GM18870 (cell line): Measurements from ENCODE around the gene KIAA0586.
"Not testable (repeated sequence)": the region's sequence is repeated elsewhere in the genome, so short reads cannot be mapped to it uniquely, and the experiment has no call there.

ENCODE experiments used
- ATAC-seq: cut with Tn5 transposase; IDR thresholded peaks from one replicate; pipeline ENCODE4 v1.9.1; 2021; ENCODE audit warnings: moderate library complexity; ENCODE audit not compliant: unreplicated experiment

The KIAA0586 gene

GRCh38 chr14:58588321-58588720, 160.8 kb downstream of the KIAA0586 start:
- not testable (repeated sequence) for ATAC-seq

DNA sequence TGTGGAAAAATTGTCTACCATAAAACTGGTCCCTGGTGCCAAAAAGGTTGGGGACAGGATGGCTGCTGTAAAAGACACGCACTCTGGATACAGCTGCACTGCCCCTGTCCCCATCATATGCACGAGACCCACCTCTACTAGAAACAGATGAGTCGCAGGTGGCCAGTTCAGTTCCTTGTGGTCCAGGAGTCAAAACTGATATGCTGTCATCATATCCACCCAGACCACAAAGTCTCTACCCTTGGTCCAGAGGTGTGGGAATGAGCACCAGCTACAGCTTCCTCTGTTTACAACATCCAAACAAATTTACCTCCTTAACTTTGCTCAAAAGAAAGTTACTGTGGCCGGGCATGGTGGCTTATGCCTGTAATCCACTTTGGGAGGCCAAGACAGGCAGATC, 166.5 kb downstream of the KIAA0586 start:
- ATAC-seq: no peak

- ATAC-seq: no peak
Measured at GRCh38 chr14:58597041-58597440, 169.5 kb downstream of the KIAA0586 start.

- no peak for ATAC-seq
Measured at GRCh38 chr14:58598028-58598803, 170.7 kb downstream of the KIAA0586 start.

DNA sequence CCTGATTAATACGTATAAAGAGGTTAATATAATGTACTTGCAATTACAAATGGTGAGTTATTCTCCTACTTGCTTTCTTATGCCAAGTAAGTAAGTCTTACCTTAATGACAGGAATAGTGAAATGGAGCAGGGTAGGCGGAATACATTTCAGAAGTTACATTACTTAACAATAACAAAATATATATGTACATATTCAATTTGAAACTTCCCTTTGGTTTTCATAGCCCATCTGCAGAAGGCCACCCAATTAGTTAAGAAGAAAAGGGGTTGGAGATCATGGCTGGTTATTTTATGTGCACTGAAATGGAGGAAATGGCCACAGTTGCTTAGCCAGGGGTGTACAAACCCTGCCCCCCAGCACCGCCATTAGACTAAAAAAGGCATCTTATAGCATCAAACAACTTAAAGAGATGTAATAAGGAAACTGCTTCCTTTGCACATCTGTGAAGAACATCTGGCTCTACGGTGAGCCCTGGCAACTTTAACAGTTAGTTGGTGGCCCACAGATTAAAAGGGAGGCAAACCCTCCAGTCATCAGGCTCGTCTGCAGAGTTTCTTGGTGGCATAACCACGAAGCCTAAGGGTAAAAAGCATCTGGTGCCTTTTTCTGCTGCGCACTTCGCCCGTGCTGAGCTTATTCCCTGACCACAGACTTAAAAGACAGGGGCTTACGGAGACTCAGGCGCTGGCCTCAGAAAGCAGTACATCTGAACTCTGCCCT, 171.4 kb downstream of the KIAA0586 start:
- no peak for ATAC-seq

- no peak for ATAC-seq
Measured at GRCh38 chr14:58599707-58600106, 172.2 kb downstream of the KIAA0586 start.
